ENCODE measurements around the gene AFMID.

AFMID gene

DNA sequence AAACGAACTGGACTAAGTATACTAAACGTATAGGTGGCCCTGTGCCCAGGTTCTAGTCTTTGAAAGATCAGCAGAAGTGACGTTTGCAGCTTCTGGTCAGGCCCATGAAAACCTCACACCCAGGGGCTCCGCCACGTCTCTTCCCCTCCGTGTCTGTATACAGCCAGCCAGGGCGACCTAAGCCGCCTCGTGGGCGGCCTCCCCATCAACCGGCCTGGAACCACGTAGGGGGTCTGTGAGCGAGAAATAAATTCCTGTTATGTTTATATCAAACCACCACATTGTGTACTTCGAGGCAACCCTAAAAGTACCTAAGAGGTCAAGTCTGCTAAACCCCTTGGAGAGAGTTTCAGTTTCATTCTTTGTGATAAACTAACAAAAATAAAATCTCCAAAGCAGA lies 7.1 kb upstream of the AFMID start:
- DNase-seq (ENCODE audit: low read depth), result no peak

DNA sequence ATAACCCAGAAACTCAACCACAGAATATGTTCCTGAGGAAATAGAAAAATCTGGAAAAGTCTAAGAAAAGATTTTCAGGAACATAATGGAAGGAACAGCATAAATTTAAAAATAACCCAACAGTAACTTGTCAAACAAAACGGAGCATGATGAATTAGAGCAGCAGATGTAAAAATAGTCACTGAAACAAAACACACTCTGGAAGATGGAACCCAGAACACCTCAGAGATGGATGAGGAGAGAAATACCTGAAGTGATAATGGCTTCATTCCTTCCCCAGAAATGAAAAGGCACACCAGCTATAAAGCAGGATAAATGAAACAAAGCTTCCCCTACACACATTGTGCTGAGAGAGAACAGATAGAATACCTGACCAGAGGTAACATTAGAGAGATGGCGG lies 6.7 kb upstream of the AFMID start:
- DNase-seq (ENCODE audit: low read depth), result no peak

DNA sequence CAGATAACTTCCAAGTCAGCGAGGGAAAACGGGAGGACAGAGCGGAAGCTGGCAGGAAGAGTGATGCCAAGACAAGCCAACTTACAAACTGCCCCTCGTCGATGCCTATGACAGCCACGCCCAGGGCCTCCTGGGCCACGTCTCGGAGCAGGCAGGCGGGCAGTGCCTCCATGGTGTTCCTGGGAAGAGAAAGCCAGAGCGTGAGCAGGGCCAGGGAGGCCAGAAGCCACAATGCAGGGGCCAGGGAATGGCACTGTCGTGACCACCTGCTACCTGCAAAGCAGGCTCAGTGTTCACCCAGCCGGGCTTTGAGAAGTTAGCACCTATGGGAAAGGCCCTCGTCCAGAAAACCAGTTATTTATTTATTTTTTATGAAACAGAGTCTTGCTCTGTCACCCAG lies 4.7 kb upstream of the AFMID start:
- no peak for DNase-seq (ENCODE audit: low read depth)

DNA sequence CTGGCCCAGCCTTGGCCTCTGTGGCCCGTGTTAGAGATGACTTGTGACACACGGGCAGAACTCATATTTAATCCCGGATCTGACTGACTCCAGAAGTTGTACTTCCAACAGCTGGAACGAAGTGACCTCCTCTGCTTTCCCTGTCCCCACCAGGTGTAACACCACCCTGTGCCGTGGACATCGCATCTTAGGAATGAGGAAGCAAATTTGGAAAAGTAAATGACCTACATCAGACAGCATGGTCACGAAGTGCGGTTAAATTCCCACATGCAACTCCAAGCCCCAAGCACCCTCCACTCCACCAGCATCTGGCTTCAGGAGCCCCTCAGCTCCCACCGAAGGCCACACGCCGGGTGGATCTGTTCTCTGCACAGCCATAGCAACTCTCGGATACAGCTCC lies 3.2 kb upstream of the AFMID start:
- no peak for DNase-seq (ENCODE audit: low read depth)

- no peak for DNase-seq (ENCODE audit: low read depth)
Measured at GRCh38 chr17:78184351-78184750, 2.8 kb upstream of the AFMID start.

DNA sequence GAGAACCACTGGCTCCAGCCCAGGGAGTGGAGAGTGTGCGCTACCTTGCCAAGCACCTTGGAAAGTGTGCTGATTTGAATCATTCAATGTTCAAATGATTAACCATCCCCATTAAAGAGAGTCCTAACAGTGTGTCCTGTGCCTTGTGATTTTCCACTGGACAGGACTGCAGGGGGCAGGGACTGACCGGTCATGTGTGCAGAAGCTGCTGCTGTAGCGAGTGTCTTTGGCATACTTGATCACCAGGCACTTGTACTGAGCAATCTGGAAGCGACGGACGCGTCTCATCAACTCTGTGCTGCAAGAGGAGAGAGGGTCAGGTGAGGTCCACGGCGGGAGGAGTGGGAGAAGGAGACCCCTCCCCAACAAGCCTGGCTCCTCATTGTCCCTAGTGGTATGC lies 2.3 kb upstream of the AFMID start:
- no peak for DNase-seq (ENCODE audit: low read depth)

DNA sequence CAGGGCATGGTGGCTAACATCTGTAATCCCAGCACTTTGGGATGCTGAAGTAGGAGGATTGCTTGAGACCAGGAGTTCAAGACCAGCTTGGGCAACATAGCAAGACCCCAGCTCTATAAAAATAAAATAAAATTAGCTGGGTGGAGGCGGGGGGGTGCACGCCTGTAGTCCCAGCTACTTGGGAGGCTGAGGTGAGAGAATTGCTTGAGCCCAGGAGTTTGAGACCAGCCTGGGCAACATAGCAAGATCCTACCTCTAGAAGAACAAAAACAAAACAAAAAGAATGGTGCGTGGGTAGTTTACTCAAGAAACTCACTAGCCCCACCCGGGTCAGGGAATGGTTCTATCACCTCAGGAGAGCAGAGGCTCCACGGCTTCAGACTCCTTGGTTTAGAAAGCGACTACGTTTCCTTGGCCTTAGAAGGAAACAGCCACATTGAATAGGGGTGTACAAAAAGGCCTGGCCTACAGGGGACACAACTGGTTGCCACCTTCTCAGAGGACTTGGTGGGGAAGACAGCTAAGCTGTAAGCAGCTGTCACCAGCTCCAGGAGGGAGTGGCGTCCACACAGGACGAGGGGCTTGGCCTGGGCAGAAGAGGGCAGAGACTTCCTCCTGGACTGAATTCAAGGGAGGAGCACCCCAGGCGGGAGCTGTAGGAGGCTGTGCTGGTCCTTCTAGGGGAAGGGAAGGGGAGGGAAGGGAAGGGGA lies 1.0 kb upstream of the AFMID start:
- no peak for DNase-seq (ENCODE audit: low read depth)

GRCh38 chr17:78196716-78197115 lies 9.6 kb downstream of the AFMID start:
- DNase-seq (ENCODE audit: low read depth), result no peak

DNA sequence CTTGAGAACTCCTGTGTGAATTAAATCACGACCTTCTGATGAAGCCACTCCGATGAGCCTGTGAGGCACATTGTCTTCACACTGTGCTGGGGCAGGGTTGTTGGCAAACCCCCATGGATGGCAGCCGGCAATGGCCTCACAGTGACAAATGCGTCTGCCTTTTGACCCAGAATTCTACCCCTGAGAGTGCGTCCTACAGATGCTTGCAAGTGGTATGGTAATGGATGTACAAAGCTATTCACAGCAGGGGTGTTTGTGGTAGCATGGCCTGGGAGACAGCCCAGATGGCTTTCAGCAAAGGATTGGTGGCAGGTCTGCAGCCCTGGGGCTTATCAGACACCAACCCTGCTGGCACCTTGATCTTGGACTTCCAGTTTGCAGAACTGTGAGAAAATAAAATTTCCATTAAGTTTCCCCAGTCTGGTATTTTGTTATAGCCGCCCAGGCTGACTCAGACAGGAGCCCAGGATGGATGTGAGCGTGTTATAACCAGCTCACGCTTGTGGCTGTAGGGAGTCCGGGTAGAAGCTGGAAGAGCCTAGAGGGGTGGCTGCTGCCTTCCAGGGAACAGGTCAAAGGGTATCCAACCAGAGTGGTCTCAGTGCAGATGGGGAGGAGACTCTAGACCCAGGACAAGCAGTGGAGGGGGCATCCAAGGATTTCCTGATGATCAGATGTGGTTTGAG lies 10.1 kb downstream of the AFMID start:
- no peak for DNase-seq (ENCODE audit: low read depth)

GRCh38 chr17:78200451-78200850 lies 13.3 kb downstream of the AFMID start:
- no peak for DNase-seq (ENCODE audit: low read depth)

DNA sequence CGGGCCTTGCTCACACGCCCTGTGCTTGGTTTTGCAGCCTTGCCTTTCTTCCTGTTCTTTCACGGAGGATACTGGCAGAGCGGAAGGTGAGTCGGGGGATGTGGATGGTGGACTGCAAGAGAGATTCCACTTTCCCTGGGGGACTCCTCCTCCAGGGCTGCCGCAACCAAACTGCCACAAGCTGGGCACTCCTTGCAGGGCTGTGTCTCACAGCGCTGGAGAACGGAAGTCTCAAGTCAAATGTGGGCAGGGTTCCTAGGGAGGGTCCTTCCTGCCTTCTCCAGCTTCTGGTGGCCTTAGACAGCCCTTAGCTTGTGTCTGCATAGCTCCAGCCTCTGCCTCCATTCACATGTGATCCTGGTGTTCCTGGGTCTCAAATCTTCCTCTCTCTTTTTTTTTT lies 15.5 kb downstream of the AFMID start:
- no peak for DNase-seq (ENCODE audit: low read depth)

DNA sequence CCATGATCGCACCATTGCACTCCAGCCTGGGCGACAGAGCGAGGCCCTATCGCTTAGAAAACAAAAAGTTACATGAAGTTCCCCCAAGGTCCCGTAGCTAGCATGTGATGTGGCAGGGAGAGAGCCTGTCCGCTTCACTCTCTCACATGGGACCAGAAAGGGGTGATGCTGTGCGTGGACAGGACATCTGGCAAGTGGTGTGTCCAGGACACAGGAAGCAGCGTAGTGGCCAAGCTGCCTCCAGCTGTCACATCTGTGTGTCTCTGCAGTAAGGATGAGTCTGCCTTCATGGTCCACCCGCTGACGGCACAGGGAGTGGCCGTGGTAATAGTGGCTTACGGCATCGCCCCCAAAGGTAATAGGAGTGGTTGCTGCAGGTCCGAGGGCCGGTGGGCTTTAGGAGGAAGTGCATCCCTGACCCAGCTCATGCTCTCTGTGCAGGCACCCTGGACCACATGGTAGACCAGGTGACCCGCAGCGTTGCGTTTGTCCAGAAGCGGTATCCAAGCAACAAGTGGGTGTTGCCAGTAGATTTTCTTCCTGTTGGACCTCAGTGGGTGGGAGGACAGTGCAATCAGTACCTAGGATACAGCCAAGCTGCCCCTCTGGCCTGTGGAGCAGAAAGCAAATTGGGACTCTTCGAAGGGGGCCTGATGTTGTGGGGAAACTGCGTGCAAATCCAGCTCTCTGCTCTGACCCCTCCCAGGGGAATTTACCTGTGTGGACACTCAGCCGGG lies 17.4 kb downstream of the AFMID start:
- no peak for DNase-seq (ENCODE audit: low read depth)

DNA sequence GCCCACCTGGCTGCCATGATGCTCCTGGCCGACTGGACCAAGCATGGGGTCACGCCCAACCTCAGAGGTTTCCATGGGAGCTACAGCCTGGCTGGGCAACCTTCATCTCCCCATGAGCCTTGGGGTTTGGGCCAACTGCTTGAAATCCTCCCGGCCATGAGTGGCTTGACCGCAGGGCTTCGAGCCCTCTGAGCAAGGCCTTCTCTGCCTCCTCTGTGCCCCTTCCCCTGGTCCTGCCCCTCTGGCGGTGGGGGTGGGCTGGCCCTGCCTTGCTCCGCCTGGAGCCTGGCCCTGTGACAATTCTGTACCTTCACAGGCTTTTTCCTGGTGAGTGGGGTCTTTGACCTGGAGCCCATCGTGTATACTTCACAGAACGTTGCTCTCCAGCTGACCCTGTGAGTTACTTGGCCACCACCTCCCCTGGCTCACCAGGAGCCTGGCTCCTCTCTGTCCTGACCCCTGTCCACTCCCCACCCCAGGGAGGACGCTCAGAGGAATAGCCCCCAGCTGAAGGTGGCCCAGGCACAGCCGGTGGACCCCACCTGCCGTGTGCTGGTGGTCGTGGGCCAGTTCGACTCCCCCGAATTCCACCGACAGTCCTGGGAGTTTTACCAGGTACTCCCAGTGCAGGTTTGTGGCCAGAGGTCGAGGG lies 18.1 kb downstream of the AFMID start:
- DNase-seq (ENCODE audit: low read depth), result no peak

- no peak for DNase-seq (ENCODE audit: low read depth)
Measured at GRCh38 chr17:78206298-78206697, 19.1 kb downstream of the AFMID start.

GRCh38 chr17:78208486-78208885 lies 21.3 kb downstream of the AFMID start:
- no peak for DNase-seq (ENCODE audit: low read depth)

GRCh38 chr17:78210111-78210510 lies 22.9 kb downstream of the AFMID start:
- DNase-seq (ENCODE audit: low read depth), result no peak

DNA sequence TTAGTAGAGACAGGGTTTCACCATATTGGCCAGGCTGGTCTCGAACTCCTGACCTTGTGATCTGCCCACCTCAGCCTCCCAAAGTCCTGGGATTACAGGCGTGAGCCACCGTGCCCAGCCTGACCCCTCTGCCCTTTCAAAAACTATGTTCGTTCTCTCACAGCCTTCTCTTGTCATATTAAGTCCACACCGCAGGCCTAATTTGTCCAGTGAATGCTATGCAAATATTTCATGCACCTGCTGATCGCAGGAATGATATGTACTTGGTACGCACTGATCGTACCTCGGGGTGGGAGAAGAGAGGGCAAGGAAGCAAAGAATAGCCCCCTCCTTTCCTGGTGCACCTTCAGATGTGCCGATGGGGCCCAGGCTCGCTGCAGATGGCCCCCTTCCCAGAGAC lies 23.9 kb downstream of the AFMID start:
- DNase-seq (ENCODE audit: low read depth), result no peak

- DNase-seq (ENCODE audit: low read depth), result peak; percentile 10
Measured at GRCh38 chr17:78214016-78214705, 27.0 kb downstream of the AFMID start, which contains the start of gene BIRC5. BIRC5 (plus strand) TSS chr17:78214253; CDS start chr17:78214317, 64 bp downstream.

DNA sequence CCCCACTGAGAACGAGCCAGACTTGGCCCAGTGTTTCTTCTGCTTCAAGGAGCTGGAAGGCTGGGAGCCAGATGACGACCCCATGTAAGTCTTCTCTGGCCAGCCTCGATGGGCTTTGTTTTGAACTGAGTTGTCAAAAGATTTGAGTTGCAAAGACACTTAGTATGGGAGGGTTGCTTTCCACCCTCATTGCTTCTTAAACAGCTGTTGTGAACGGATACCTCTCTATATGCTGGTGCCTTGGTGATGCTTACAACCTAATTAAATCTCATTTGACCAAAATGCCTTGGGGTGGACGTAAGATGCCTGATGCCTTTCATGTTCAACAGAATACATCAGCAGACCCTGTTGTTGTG lies 27.5 kb downstream of the AFMID start:
- DNase-seq (ENCODE audit: low read depth), result no peak

GRCh38 chr17:78219396-78220150 lies 32.4 kb downstream of the AFMID start:
- DNase-seq (ENCODE audit: low read depth), result no peak

DNA sequence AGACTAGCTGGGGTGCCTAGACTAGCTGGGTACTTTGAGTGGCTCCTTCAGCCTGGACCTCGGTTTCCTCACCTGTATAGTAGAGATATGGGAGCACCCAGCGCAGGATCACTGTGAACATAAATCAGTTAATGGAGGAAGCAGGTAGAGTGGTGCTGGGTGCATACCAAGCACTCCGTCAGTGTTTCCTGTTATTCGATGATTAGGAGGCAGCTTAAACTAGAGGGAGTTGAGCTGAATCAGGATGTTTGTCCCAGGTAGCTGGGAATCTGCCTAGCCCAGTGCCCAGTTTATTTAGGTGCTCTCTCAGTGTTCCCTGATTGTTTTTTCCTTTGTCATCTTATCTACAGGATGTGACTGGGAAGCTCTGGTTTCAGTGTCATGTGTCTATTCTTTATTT lies 35.9 kb downstream of the AFMID start:
- no peak for DNase-seq (ENCODE audit: low read depth)

Data from non-pigmented ciliary epithelial cell (primary cell).